Measurements from ENCODE around the gene LRFN2. TPM values are rescaled to one million over a fixed set of nuclear protein-coding genes. Genes with fewer than 3 reads are reported as not detected.

The LRFN2 gene
- polyA plus RNA-seq, 3 donors: not detected

DNA sequence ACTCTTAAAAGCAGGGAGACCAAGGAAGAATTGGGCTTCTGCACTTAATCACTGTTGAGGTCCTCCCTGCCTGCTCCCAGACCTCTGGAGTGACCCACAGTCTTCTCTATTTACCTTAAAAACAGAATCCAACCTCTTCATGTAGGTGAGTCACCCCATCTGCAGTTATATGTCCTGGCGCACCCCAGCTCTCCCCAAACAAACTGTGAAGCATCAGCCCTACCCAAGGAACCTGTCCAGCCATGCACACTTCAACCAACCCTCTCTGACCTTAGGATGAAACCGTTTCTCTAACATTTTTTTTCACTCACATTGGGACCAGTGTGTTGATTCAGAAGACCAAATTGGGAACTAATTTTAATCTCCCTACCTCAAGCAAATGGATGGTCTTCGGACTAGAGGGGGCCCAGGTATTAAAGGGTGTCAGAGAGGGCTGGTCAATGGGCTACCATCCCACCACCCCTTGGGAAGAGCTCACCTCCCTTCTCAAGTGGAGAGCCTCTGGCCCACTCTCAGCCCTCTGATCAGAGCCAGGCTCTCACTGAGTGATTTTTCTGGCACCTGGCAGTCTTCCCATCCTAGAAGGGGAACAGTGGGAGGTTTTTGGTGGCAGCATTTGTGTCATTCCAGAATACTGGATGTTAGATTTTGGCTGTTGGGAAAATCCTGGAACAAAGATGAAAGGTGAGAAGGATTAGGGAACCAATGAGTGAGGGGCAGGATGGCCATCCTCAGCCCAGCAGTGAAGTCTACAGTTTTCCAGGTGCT lies 203.6 kb downstream of the LRFN2 start:
- H3K27me3 Mint-ChIP-seq (ENCODE audit: low read depth in 3 of 3): peaks cover 4 to 5% (median 5%) of the 10 kb centered on the region in 3 donors
- Histone ChIP-seq H3K27ac (ENCODE audit: low read depth in 1 of 2, low read length in 2 of 2) (no peak overlapping the region), H3K79me2 (ENCODE audit: insufficient read depth, low read length) (no peaks in the 10 kb centered on the region), H3K4me3 (replicated peaks in 1 of 3; ENCODE audit: low read depth in 2 of 3, low read length in 3 of 3) (no peak overlapping the region), H3K4me1 (ENCODE audit: control insufficient read depth in 1 of 2, insufficient read depth in 2 of 2, low read length in 2 of 2) (no peaks in the 10 kb centered on the region), H2AFZ (ENCODE audit: insufficient read depth, low read depth, low read length, poor library complexity, severe bottlenecking) (no peak overlapping the region), H3K9ac (ENCODE audit: insufficient read depth, low read length, poor library complexity, severe bottlenecking) (no peak overlapping the region), H4K20me1 (ENCODE audit: insufficient read depth, low read length) (no peaks in the 10 kb centered on the region), H3K4me2 (replicated peaks; ENCODE audit: extremely low read depth, low read length, poor library complexity, severe bottlenecking) (no peak overlapping the region), H3K27me3 (ENCODE audit: control insufficient read depth in 2 of 2, insufficient read depth in 2 of 2, low read length in 2 of 2) (no peaks in the 10 kb centered on the region), H3K36me3 (replicated peaks in 1 of 2; ENCODE audit: control insufficient read depth in 1 of 2, insufficient read depth in 2 of 2, low read length in 2 of 2) (no peaks in the 10 kb centered on the region), H3K9me3 (replicated peaks in 1 of 2; ENCODE audit: control insufficient read depth in 1 of 2, insufficient read depth in 1 of 2, low read length in 2 of 2) (peaks cover 4 to 9% of the 10 kb centered on the region in 2 donors)
- intact Hi-C loops (cut with micrococcal nuclease): no loop called here
- 89% methylated on average over 1 of the region's 3 CpGs for whole genome bisulfite sequencing (ENCODE audit: insufficient coverage)
- H3K9me3 Mint-ChIP-seq: peaks cover 0 to 16% (median 5%) of the 10 kb centered on the region in 7 donors
- no peak overlapping the region for H3K27ac Mint-ChIP-seq
- no peaks in the 10 kb centered on the region for H3K36me3 Mint-ChIP-seq
- H3K4me3 Mint-ChIP-seq: no peak overlapping the region
- H3K4me1 Mint-ChIP-seq: no peaks in the 10 kb centered on the region
- TF ChIP-seq, protein P1, sequence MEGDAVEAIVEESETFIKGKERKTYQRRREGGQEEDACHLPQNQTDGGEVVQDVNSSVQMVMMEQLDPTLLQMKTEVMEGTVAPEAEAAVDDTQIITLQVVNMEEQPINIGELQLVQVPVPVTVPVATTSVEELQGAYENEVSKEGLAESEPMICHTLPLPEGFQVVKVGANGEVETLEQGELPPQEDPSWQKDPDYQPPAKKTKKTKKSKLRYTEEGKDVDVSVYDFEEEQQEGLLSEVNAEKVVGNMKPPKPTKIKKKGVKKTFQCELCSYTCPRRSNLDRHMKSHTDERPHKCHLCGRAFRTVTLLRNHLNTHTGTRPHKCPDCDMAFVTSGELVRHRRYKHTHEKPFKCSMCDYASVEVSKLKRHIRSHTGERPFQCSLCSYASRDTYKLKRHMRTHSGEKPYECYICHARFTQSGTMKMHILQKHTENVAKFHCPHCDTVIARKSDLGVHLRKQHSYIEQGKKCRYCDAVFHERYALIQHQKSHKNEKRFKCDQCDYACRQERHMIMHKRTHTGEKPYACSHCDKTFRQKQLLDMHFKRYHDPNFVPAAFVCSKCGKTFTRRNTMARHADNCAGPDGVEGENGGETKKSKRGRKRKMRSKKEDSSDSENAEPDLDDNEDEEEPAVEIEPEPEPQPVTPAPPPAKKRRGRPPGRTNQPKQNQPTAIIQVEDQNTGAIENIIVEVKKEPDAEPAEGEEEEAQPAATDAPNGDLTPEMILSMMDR (IDR thresholded peaks at IDR 0.05): no peak
- no peak for DNase-seq

DNA sequence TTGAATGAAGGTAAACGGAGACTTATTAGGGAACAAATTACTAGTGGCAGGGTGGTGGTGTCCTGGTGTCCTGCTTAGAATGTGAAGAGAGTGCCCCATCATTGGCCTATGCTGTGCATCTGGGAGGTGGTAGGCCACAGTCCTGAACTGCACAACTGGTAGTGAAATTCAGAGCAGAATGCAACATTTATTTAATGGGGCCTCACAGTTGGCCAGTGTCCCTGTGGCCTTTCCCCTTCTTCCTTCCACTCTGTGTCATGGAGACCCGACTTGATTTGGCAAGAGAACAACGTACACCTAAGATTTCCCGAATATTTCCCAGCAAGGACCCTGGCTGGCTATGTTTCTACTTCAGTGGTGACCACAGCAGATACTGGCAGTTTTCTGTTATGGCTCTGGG lies 206.9 kb downstream of the LRFN2 start:
- 97% methylated on average over 4 of the region's 4 CpGs for WGBS (ENCODE audit: insufficient coverage)
- Mint-ChIP-seq H3K27ac (no peak overlapping the region), H3K27me3 (ENCODE audit: low read depth in 3 of 3) (peaks cover 2 to 5% (median 3%) of the 10 kb centered on the region in 3 donors), H3K9me3 (peaks cover 6 to 25% (median 18%) of the 10 kb centered on the region in 7 donors), H3K4me3 (no peak overlapping the region), H3K4me1 (no peaks in the 10 kb centered on the region), H3K36me3 (no peaks in the 10 kb centered on the region)
- intact Hi-C loops (cut with micrococcal nuclease): no loop called here
- H3K27me3 ChIP-seq (ENCODE audit: control insufficient read depth in 2 of 2, insufficient read depth in 2 of 2, low read length in 2 of 2): no peaks in the 10 kb centered on the region
- H3K27ac ChIP-seq (ENCODE audit: low read depth in 1 of 2, low read length in 2 of 2): no peak overlapping the region
- no peak overlapping the region for H3K4me2 ChIP-seq (replicated peaks; ENCODE audit: extremely low read depth, low read length, poor library complexity, severe bottlenecking)
- TF ChIP-seq, protein P1 (IDR thresholded peaks at IDR 0.05): no peak
- no peaks in the 10 kb centered on the region for H3K79me2 ChIP-seq (ENCODE audit: insufficient read depth, low read length)
- H3K9me3 ChIP-seq (replicated peaks in 1 of 2; ENCODE audit: control insufficient read depth in 1 of 2, insufficient read depth in 1 of 2, low read length in 2 of 2): peaks cover 10 to 21% of the 10 kb centered on the region in 2 donors
- no peaks in the 10 kb centered on the region for H3K36me3 ChIP-seq (replicated peaks in 1 of 2; ENCODE audit: control insufficient read depth in 1 of 2, insufficient read depth in 2 of 2, low read length in 2 of 2)
- H3K9ac ChIP-seq (ENCODE audit: insufficient read depth, low read length, poor library complexity, severe bottlenecking): no peak overlapping the region
- no peak overlapping the region for H3K4me3 ChIP-seq (replicated peaks in 1 of 3; ENCODE audit: low read depth in 2 of 3, low read length in 3 of 3)
- no peak overlapping the region for H2AFZ ChIP-seq (ENCODE audit: insufficient read depth, low read depth, low read length, poor library complexity, severe bottlenecking)
- no peak for DNase-seq
- H3K4me1 ChIP-seq (ENCODE audit: control insufficient read depth in 1 of 2, insufficient read depth in 2 of 2, low read length in 2 of 2): no peaks in the 10 kb centered on the region
- H4K20me1 ChIP-seq (ENCODE audit: insufficient read depth, low read length): no peaks in the 10 kb centered on the region

Data from CD14-positive monocyte (primary cell).